ENCODE measurements around the gene ASPG. TPM values are rescaled to one million over a fixed set of nuclear protein-coding genes. Genes with fewer than 3 reads are reported as not detected.

ASPG gene
- total and polyA plus RNA-seq, 2 donors (not counting 1 experiment from before 2014, with no cell fraction given) = not detected

DNA sequence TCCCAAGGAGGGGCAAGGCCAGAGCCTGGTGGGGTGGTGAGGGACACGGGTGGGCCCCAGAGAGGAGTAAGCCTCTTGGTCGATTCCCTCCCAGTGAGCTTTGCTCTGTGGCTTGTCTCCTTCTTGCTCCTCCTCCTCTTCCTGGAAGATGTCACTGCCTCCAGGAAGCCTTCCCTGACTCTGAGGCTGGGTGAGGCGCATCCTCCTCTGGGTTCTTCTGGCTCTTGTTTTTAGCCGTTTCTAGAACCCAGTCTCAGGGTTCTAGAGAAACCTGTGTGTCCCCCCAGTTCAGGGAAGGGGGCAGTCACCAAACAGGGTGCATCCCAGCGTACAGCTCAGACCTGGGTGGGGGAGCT, 65.5 kb downstream of the ASPG start:
- TF ChIP-seq EZH2 (IDR thresholded peaks at IDR 0.05; ENCODE audit: low read length, missing control alignments) = no peak
- TF ChIP-seq, protein P1, sequence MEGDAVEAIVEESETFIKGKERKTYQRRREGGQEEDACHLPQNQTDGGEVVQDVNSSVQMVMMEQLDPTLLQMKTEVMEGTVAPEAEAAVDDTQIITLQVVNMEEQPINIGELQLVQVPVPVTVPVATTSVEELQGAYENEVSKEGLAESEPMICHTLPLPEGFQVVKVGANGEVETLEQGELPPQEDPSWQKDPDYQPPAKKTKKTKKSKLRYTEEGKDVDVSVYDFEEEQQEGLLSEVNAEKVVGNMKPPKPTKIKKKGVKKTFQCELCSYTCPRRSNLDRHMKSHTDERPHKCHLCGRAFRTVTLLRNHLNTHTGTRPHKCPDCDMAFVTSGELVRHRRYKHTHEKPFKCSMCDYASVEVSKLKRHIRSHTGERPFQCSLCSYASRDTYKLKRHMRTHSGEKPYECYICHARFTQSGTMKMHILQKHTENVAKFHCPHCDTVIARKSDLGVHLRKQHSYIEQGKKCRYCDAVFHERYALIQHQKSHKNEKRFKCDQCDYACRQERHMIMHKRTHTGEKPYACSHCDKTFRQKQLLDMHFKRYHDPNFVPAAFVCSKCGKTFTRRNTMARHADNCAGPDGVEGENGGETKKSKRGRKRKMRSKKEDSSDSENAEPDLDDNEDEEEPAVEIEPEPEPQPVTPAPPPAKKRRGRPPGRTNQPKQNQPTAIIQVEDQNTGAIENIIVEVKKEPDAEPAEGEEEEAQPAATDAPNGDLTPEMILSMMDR (conservative IDR thresholded peaks at IDR 0.05 in 1 of 2, IDR thresholded peaks at IDR 0.05 in 1 of 2; ENCODE audit: low read depth in 1 of 2, low read length in 2 of 2) = no peak
- H3K27ac ChIP-seq (ENCODE audit: insufficient read depth, low read length) = no peak overlapping the region
- no peaks in the 10 kb centered on the region for H3K27me3 ChIP-seq (ENCODE audit: control insufficient read depth, insufficient read depth, low read length)
- no peaks in the 10 kb centered on the region for H3K4me1 ChIP-seq (ENCODE audit: control insufficient read depth, extremely low read depth, insufficient read depth, low read length)
- H3K9me3 ChIP-seq (ENCODE audit: control insufficient read depth, insufficient read depth, low read depth, low read length) = no peaks in the 10 kb centered on the region
- H2AFZ ChIP-seq (ENCODE audit: low read length) = no peak overlapping the region
- no peak overlapping the region for H3K4me3 ChIP-seq (replicated peaks in 1 of 4; ENCODE audit: control extremely low read depth in 1 of 4, insufficient read depth in 1 of 4, low read depth in 3 of 4, low read length in 4 of 4)
- no peaks in the 10 kb centered on the region for H3K79me2 ChIP-seq (ENCODE audit: control insufficient read depth, insufficient read depth, low read length)
- DNase-seq (ENCODE audit: low read depth in 2 of 2) = no peak
- no peak overlapping the region for H3K9ac ChIP-seq (ENCODE audit: insufficient read depth, low read length)
- no peaks in the 10 kb centered on the region for H3K36me3 ChIP-seq (ENCODE audit: control insufficient read depth, insufficient read depth, low read length)
- H3K4me2 ChIP-seq (ENCODE audit: extremely low read depth, insufficient read depth, low read length) = no peak overlapping the region
- no peaks in the 10 kb centered on the region for H4K20me1 ChIP-seq (ENCODE audit: control insufficient read depth, extremely low read depth, insufficient read depth, low read length)

DNA sequence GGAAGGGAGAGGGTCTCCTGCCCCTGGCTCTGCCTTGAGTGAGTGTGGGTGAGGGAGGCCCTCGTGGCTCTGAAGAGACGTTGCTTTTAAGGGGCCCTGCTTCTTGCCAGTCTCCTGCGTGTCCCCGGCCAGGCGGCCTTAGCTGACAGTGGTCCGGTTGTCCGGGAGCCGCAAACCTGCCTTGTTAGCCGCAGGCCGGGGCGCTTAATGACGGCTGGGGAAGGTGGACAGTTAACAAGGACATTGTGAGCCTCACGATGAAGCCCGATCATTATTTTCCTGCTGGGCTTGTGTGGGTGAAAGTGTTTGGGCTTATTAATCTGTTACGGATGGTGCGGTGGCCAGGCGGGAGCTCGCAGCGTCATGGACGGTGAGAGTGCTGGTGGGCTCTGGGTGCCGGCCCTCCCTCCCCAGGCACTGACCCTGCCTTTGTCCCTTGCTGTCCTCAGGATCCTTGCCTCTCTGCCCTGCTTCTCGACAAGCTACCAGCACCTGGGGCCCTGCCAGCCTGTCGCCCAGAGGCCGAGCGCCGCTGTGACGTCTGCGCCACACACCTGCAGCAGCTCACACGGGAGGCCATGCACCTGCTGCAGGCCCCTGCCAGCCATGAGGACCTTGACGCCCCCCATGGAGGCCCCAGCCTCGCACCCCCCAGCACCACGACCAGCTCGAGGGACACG, 66.2 kb downstream of the ASPG start:
- Histone ChIP-seq H3K27ac (ENCODE audit: insufficient read depth, low read length) (no peak overlapping the region), H3K4me3 (replicated peaks in 1 of 4; ENCODE audit: control extremely low read depth in 1 of 4, insufficient read depth in 1 of 4, low read depth in 3 of 4, low read length in 4 of 4) (no peak overlapping the region), H3K9ac (ENCODE audit: insufficient read depth, low read length) (no peak overlapping the region), H2AFZ (ENCODE audit: low read length) (no peak overlapping the region), H3K79me2 (ENCODE audit: control insufficient read depth, insufficient read depth, low read length) (no peaks in the 10 kb centered on the region), H4K20me1 (ENCODE audit: control insufficient read depth, extremely low read depth, insufficient read depth, low read length) (no peaks in the 10 kb centered on the region), H3K27me3 (ENCODE audit: control insufficient read depth, insufficient read depth, low read length) (no peaks in the 10 kb centered on the region), H3K4me2 (ENCODE audit: extremely low read depth, insufficient read depth, low read length) (no peak overlapping the region), H3K9me3 (ENCODE audit: control insufficient read depth, insufficient read depth, low read depth, low read length) (no peaks in the 10 kb centered on the region), H3K36me3 (ENCODE audit: control insufficient read depth, insufficient read depth, low read length) (no peaks in the 10 kb centered on the region), H3K4me1 (ENCODE audit: control insufficient read depth, extremely low read depth, insufficient read depth, low read length) (no peaks in the 10 kb centered on the region)
- DNase-seq (ENCODE audit: low read depth in 2 of 2) = no peak
- TF ChIP-seq, protein P1 (conservative IDR thresholded peaks at IDR 0.05 in 1 of 2, IDR thresholded peaks at IDR 0.05 in 1 of 2; ENCODE audit: low read depth in 1 of 2, low read length in 2 of 2) = no peak
- no peak for TF ChIP-seq EZH2 (IDR thresholded peaks at IDR 0.05; ENCODE audit: low read length, missing control alignments)

DNA sequence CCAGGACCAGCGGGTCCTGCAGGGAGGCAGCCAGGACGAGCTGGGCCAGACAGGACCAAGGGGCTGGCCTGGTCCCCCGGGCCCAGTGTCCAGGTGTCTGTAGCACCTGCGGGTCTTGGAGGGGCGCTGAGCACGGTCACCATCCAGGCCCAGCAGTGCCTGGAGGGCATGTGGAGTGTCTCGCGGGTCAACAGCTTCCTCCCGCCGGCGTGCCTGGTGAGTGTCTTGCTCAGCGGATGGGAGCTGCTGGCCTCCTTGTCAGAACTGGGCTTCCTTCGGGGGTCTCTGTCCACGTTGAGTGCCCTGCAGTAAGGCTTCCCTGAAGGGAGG, 66.7 kb downstream of the ASPG start:
- H3K9me3 ChIP-seq (ENCODE audit: control insufficient read depth, insufficient read depth, low read depth, low read length) = no peaks in the 10 kb centered on the region
- H3K79me2 ChIP-seq (ENCODE audit: control insufficient read depth, insufficient read depth, low read length) = no peaks in the 10 kb centered on the region
- H2AFZ ChIP-seq (ENCODE audit: low read length) = no peak overlapping the region
- no peaks in the 10 kb centered on the region for H4K20me1 ChIP-seq (ENCODE audit: control insufficient read depth, extremely low read depth, insufficient read depth, low read length)
- no peak for DNase-seq (ENCODE audit: low read depth in 2 of 2)
- TF ChIP-seq, protein P1 (conservative IDR thresholded peaks at IDR 0.05 in 1 of 2, IDR thresholded peaks at IDR 0.05 in 1 of 2; ENCODE audit: low read depth in 1 of 2, low read length in 2 of 2) = no peak
- no peak for TF ChIP-seq EZH2 (IDR thresholded peaks at IDR 0.05; ENCODE audit: low read length, missing control alignments)
- H3K4me3 ChIP-seq (replicated peaks in 1 of 4; ENCODE audit: control extremely low read depth in 1 of 4, insufficient read depth in 1 of 4, low read depth in 3 of 4, low read length in 4 of 4) = no peak overlapping the region
- no peak overlapping the region for H3K9ac ChIP-seq (ENCODE audit: insufficient read depth, low read length)
- no peak overlapping the region for H3K27ac ChIP-seq (ENCODE audit: insufficient read depth, low read length)
- no peak overlapping the region for H3K4me2 ChIP-seq (ENCODE audit: extremely low read depth, insufficient read depth, low read length)
- no peaks in the 10 kb centered on the region for H3K27me3 ChIP-seq (ENCODE audit: control insufficient read depth, insufficient read depth, low read length)
- no peaks in the 10 kb centered on the region for H3K4me1 ChIP-seq (ENCODE audit: control insufficient read depth, extremely low read depth, insufficient read depth, low read length)
- no peaks in the 10 kb centered on the region for H3K36me3 ChIP-seq (ENCODE audit: control insufficient read depth, insufficient read depth, low read length)
